ENCODE measurements around the gene TP53INP2.
"Not testable (repeated sequence)": the region's sequence is repeated elsewhere in the genome, so short reads cannot be mapped to it uniquely, and the experiment has no call there.

The TP53INP2 gene

DNA sequence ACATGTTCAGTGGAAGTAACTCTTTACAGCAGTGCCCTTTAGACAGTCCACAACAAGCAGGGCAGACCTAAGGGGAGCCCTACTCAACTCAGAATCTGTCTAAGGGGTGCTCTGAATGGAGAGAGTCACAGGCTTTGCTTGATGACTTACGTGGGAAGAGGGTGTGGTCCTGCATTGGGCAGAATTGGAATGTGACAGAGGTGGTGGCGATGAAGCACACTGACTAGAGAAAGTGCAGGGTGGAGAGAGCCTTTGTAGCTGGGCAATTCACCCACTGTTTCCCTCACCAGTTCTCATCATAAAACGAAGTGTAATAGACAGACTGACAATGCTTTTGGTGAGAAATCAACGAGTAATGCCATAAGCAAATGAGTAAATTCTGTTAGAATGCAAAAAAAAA lies 11.2 kb downstream of the TP53INP2 start:
- TF ChIP-seq EZH2 (IDR thresholded peaks at IDR 0.05; ENCODE audit: borderline replicate concordance, low read depth, low read length, severe bottlenecking), result no peak
- TF ChIP-seq, protein P1, sequence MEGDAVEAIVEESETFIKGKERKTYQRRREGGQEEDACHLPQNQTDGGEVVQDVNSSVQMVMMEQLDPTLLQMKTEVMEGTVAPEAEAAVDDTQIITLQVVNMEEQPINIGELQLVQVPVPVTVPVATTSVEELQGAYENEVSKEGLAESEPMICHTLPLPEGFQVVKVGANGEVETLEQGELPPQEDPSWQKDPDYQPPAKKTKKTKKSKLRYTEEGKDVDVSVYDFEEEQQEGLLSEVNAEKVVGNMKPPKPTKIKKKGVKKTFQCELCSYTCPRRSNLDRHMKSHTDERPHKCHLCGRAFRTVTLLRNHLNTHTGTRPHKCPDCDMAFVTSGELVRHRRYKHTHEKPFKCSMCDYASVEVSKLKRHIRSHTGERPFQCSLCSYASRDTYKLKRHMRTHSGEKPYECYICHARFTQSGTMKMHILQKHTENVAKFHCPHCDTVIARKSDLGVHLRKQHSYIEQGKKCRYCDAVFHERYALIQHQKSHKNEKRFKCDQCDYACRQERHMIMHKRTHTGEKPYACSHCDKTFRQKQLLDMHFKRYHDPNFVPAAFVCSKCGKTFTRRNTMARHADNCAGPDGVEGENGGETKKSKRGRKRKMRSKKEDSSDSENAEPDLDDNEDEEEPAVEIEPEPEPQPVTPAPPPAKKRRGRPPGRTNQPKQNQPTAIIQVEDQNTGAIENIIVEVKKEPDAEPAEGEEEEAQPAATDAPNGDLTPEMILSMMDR (IDR thresholded peaks at IDR 0.05; ENCODE audit: borderline replicate concordance, extremely low read depth, low read length, poor library complexity, severe bottlenecking), result no peak
- ATAC-seq (ENCODE audit: insufficient read depth, low read depth) (no peak), DNase-seq (no peak)
- Histone ChIP-seq H3K36me3 (ENCODE audit: insufficient read depth, low read length) (peaks cover 52% of the 10 kb centered on the region), H2AFZ (ENCODE audit: low read depth, low read length) (no peak overlapping the region), H3K4me2 (ENCODE audit: insufficient read depth, low read length) (no peak overlapping the region), H3K79me2 (ENCODE audit: insufficient read depth, low read length) (no peaks in the 10 kb centered on the region), H3K4me1 (ENCODE audit: insufficient read depth, low read length) (peaks cover 3% of the 10 kb centered on the region), H3K9ac (ENCODE audit: low read depth, low read length) (no peak overlapping the region), H3K4me3 (ENCODE audit: low read depth in 1 of 2, low read length in 2 of 2) (no peak overlapping the region), H4K20me1 (ENCODE audit: insufficient read depth, low read length) (peaks cover 9% of the 10 kb centered on the region), H3K27me3 (ENCODE audit: insufficient read depth, low read length, poor library complexity) (peaks cover 8% of the 10 kb centered on the region), H3K27ac (ENCODE audit: low read length) (no peak overlapping the region), H3K9me3 (ENCODE audit: insufficient read depth, low read length, severe bottlenecking) (no peaks in the 10 kb centered on the region)

DNA sequence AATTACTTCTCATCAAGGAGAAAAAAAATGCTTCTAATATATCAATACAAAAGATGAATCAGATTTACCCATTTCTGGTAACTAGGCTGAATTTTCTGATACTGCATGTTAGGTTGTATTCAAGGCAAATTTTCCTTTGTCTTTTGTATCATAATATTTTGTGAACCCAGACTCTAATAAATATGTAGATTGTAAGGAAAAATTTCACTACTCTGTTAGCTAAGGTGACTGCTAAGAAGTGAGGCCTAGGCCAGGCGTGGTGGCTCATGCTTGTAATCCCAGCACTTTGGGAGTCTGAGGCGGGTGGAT lies 12.7 kb downstream of the TP53INP2 start:
- no peaks in the 10 kb centered on the region for H3K27me3 ChIP-seq (ENCODE audit: insufficient read depth, low read length, poor library complexity)
- H3K79me2 ChIP-seq (ENCODE audit: insufficient read depth, low read length), result no peaks in the 10 kb centered on the region
- H3K4me3 ChIP-seq (ENCODE audit: low read depth in 1 of 2, low read length in 2 of 2), result no peak overlapping the region
- H3K9me3 ChIP-seq (ENCODE audit: insufficient read depth, low read length, severe bottlenecking), result no peaks in the 10 kb centered on the region
- no peak overlapping the region for H3K27ac ChIP-seq (ENCODE audit: low read length)
- ATAC-seq (ENCODE audit: insufficient read depth, low read depth) (no peak), DNase-seq (no peak)
- H3K36me3 ChIP-seq (ENCODE audit: insufficient read depth, low read length), result peaks cover 64% of the 10 kb centered on the region
- no peak overlapping the region for H3K4me2 ChIP-seq (ENCODE audit: insufficient read depth, low read length)
- no peak overlapping the region for H2AFZ ChIP-seq (ENCODE audit: low read depth, low read length)
- no peaks in the 10 kb centered on the region for H3K4me1 ChIP-seq (ENCODE audit: insufficient read depth, low read length)
- TF ChIP-seq EZH2 (IDR thresholded peaks at IDR 0.05; ENCODE audit: borderline replicate concordance, low read depth, low read length, severe bottlenecking), result no peak
- TF ChIP-seq, protein P1 (IDR thresholded peaks at IDR 0.05; ENCODE audit: borderline replicate concordance, extremely low read depth, low read length, poor library complexity, severe bottlenecking), result no peak
- H4K20me1 ChIP-seq (ENCODE audit: insufficient read depth, low read length), result no peaks in the 10 kb centered on the region
- no peak overlapping the region for H3K9ac ChIP-seq (ENCODE audit: low read depth, low read length)

DNA sequence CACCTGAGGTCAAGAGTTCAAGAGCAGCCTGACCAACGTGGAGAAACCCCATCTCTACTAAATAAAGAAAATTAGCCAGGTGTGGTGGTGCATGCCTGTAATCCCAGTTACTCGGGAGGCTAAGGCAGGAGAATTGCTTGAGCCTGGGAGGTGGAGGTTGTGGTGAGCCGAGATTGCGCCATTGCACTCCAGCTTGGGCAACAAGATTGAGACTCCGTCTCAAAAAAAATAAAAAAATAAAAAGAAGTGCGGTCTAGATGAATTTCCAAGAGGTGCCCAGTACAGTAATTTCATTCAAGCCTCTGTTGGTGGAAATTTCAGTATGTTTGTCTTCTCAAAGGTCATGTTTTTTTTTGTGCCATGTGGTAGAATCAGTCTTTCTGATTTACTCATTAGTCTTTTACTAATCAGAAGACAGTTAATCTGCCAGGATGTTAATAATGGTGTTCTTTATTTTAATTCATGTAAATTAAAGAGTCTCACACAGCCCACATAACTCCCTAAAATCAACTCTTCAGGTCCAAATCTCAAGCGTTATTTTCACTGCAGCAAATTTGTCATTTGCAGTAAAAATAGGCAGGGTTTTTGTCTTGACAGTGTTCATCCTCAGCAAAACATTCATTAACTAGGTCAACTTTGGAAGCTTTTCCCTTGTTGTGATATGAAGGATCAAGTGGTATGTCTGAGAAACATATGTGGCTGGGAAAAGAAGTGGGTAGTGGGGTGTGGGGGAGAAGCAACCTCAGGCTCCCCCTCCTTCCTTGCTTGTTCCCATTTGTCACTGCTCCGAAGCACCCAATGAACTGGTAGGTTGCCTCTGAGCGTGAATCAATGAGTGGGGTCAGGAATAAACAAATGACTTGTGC lies 13.3 kb downstream of the TP53INP2 start:
- no peaks in the 10 kb centered on the region for H4K20me1 ChIP-seq (ENCODE audit: insufficient read depth, low read length)
- no peak overlapping the region for H2AFZ ChIP-seq (ENCODE audit: low read depth, low read length)
- TF ChIP-seq, protein P1 (IDR thresholded peaks at IDR 0.05; ENCODE audit: borderline replicate concordance, extremely low read depth, low read length, poor library complexity, severe bottlenecking), result no peak
- no peak for TF ChIP-seq EZH2 (IDR thresholded peaks at IDR 0.05; ENCODE audit: borderline replicate concordance, low read depth, low read length, severe bottlenecking)
- H3K9ac ChIP-seq (ENCODE audit: low read depth, low read length), result no peak overlapping the region
- no peak for ATAC-seq (ENCODE audit: insufficient read depth, low read depth)
- H3K27ac ChIP-seq (ENCODE audit: low read length), result no peak overlapping the region
- no peaks in the 10 kb centered on the region for H3K4me1 ChIP-seq (ENCODE audit: insufficient read depth, low read length)
- peaks cover 64% of the 10 kb centered on the region for H3K36me3 ChIP-seq (ENCODE audit: insufficient read depth, low read length)
- no peak overlapping the region for H3K4me2 ChIP-seq (ENCODE audit: insufficient read depth, low read length)
- no peaks in the 10 kb centered on the region for H3K9me3 ChIP-seq (ENCODE audit: insufficient read depth, low read length, severe bottlenecking)
- H3K79me2 ChIP-seq (ENCODE audit: insufficient read depth, low read length), result no peaks in the 10 kb centered on the region
- no peaks in the 10 kb centered on the region for H3K27me3 ChIP-seq (ENCODE audit: insufficient read depth, low read length, poor library complexity)
- no peak for DNase-seq
- no peak overlapping the region for H3K4me3 ChIP-seq (ENCODE audit: low read depth in 1 of 2, low read length in 2 of 2)

DNA sequence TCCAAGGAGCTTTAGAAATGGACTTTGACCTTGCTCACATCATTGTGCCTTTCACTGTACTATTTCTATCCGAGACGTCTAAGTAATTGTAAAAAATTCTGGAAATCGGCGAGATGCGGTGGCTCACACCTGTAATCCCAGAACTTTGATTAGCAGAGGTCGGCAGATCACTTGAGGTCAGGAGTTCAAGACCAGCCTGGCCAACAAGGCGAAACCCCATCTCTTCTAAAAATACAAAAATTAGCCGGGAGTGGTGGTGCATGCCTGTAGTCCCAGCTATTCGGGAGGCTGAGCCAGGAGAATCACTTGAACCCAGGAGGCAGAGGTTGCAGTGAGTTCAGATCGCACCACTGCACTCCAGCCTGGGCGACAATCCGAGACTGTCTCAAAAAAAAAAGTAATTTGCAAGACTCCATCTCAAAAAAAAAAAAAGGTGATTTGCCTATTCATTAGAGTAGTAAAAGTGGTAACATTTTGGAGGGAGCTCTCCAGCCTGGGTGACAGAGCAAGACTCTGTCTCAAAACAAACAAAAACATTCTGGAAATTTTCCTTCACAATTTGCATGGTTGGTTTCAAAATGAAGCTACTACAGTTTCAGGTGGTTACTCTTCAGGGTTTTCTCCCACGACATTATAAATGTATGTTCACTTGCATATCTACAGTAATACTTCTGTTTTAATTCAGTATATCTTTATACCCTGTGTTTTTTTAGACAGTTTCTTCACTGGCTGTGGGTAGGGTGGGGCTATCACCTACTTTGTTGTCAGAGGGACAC lies 15.3 kb downstream of the TP53INP2 start:
- not testable (repeated sequence) for H2AFZ ChIP-seq (ENCODE audit: low read depth, low read length); ATAC-seq (ENCODE audit: insufficient read depth, low read depth); H3K9ac ChIP-seq (ENCODE audit: low read depth, low read length)

More for the DNA sequence above, 15.3 kb downstream of the TP53INP2 start:
- H3K4me1 ChIP-seq (ENCODE audit: insufficient read depth, low read length); H3K27me3 ChIP-seq (ENCODE audit: insufficient read depth, low read length, poor library complexity); H3K4me3 ChIP-seq (ENCODE audit: low read depth in 1 of 2, low read length in 2 of 2); DNase-seq; H3K9me3 ChIP-seq (ENCODE audit: insufficient read depth, low read length, severe bottlenecking); H3K79me2 ChIP-seq (ENCODE audit: insufficient read depth, low read length); H3K27ac ChIP-seq (ENCODE audit: low read length); H3K4me2 ChIP-seq (ENCODE audit: insufficient read depth, low read length); H4K20me1 ChIP-seq (ENCODE audit: insufficient read depth, low read length): not testable (repeated sequence)
- peaks cover 70% of the 10 kb centered on the region for H3K36me3 ChIP-seq (ENCODE audit: insufficient read depth, low read length)

Data from DND-41 (cell line).